IMR-90 (cell line): ENCODE measurements around the gene ZMAT5. TPM values are rescaled to one million over a fixed set of nuclear protein-coding genes. Genes with fewer than 3 reads are reported as not detected.

Experiments used
- ATAC-seq: fragments of 200-7000 bp; cut with Tn5 transposase; 2 replicates; pipeline ENCODE4 v1.9.1; 2020; ENCODE audit warnings: low read depth, mild to moderate bottlenecking, moderate library complexity
- BruUV-seq: library from RNA; stranded (reverse); fragments of 400-500 nt; replicated peaks from 2 replicates; lab custom pipeline; 2021; lab: Mats Ljungman, UMichigan
- CTCF ChIA-PET: fragments of 300-600 bp; formaldehyde crosslinking; extraction: SDS; loops from one replicate; lab custom pipeline; 2021; ENCODE audit warnings: antibody characterized with exemption; lab: Yijun Ruan, JAX
- POLR2A ChIA-PET: fragments of 300-600 bp; sonication (Branson Sonifier 250); formaldehyde crosslinking; loops from one replicate; lab custom pipeline; 2022; ENCODE audit warnings: antibody characterized with exemption; ENCODE audit not compliant: unreplicated experiment; lab: Charles Lee
- DNase-seq: peaks from one replicate; pipeline ENCODE4 v3.0.0; 2013
- H2AFZ ChIP-seq: replicated peaks from 2 replicates; pipeline ENCODE3; 2013; ENCODE audit warnings: low read length, mild to moderate bottlenecking; ENCODE audit not compliant: poor library complexity
- H2AK5ac ChIP-seq: 2 replicates; pipeline ENCODE4 v1.6.1; 2013; ENCODE audit warnings: low read depth, low read length, inconsistent platforms
- H2AK9ac ChIP-seq: replicated peaks from 2 replicates; pipeline ENCODE3; 2013; ENCODE audit warnings: mild to moderate bottlenecking, low read depth, low read length, moderate library complexity; ENCODE audit not compliant: poor library complexity
- H2BK120ac ChIP-seq: 2 replicates; pipeline ENCODE4 v1.6.1; 2013; ENCODE audit warnings: low read depth, low read length, inconsistent platforms
- H2BK15ac ChIP-seq: 3 replicates; pipeline ENCODE4 v1.6.1; 2013; ENCODE audit warnings: low read depth, low read length, inconsistent platforms
- H2BK20ac ChIP-seq: 2 replicates; pipeline ENCODE4 v1.6.1; 2013; ENCODE audit warnings: low read depth, mild to moderate bottlenecking, inconsistent platforms, low read length, moderate library complexity
- H2BK5ac ChIP-seq: 2 replicates; pipeline ENCODE4 v1.6.1; 2013; ENCODE audit warnings: mild to moderate bottlenecking, low read depth, low read length, inconsistent platforms; ENCODE audit not compliant: poor library complexity, severe bottlenecking
- H3K14ac ChIP-seq: replicated peaks from 2 replicates; pipeline ENCODE4 v1.6.1; 2013; ENCODE audit warnings: low read depth, low read length, inconsistent platforms
- H3K18ac ChIP-seq: 2 replicates; pipeline ENCODE4 v1.6.1; 2013; ENCODE audit warnings: low read depth, low read length, control low read depth
- H3K23ac ChIP-seq: 2 replicates; pipeline ENCODE4 v1.6.1; 2013; ENCODE audit warnings: low read depth, low read length, inconsistent platforms
- H3K27ac ChIP-seq: 2 replicates; pipeline ENCODE4 v1.5.1; 2013; ENCODE audit warnings: mild to moderate bottlenecking, control low read depth, low read length; ENCODE audit not compliant: insufficient read depth
- H3K27me3 ChIP-seq: 2 replicates; pipeline ENCODE4 v1.6.1; 2013; ENCODE audit warnings: low read length; ENCODE audit not compliant: control insufficient read depth, insufficient read depth
- H3K36me3 ChIP-seq: 2 replicates; pipeline ENCODE4 v1.6.1; 2013; ENCODE audit warnings: low read length, mixed read lengths; ENCODE audit not compliant: control insufficient read depth, insufficient read depth
- H3K4ac ChIP-seq: 2 replicates; pipeline ENCODE4 v1.6.1; 2013; ENCODE audit warnings: low read depth, low read length, inconsistent platforms
- H3K4me1 ChIP-seq: 2 replicates; pipeline ENCODE4 v1.6.1; 2013; ENCODE audit warnings: low read length, mixed read lengths; ENCODE audit not compliant: control insufficient read depth, insufficient read depth
- H3K4me2 ChIP-seq: 2 replicates; pipeline ENCODE4 v1.6.1; 2013; ENCODE audit warnings: low read depth, mild to moderate bottlenecking, control low read depth, low read length, moderate library complexity
- H3K4me3 ChIP-seq: 2 replicates; pipeline ENCODE4 v1.5.1; 2013; ENCODE audit warnings: low read depth, mild to moderate bottlenecking, control low read depth, low read length, moderate library complexity; ENCODE audit not compliant: insufficient read depth
- H3K56ac ChIP-seq: 2 replicates; pipeline ENCODE4 v1.6.1; 2013; ENCODE audit warnings: low read length, inconsistent platforms; ENCODE audit not compliant: insufficient read depth; ENCODE audit errors: extremely low read depth
- H3K79me1 ChIP-seq, 2 experiments: 2 replicates each; pipeline ENCODE4 v1.6.1; 2013; ENCODE audit warnings: low read length in 2 of 2, inconsistent platforms in 1 of 2, low read depth in 1 of 2
- H3K9ac ChIP-seq: 2 replicates; pipeline ENCODE4 v1.6.1; 2013; ENCODE audit warnings: low read depth, low read length, control low read depth
- H3K9me1 ChIP-seq: 2 replicates; pipeline ENCODE4 v1.6.1; 2013; ENCODE audit warnings: low read length, inconsistent platforms; ENCODE audit not compliant: insufficient read depth
- H3K9me3 ChIP-seq: 2 replicates; pipeline ENCODE4 v1.6.1; 2013; ENCODE audit warnings: low read length; ENCODE audit not compliant: control insufficient read depth, insufficient read depth
- H4K20me1 ChIP-seq: 2 replicates; pipeline ENCODE4 v1.6.1; 2013; ENCODE audit warnings: low read length, inconsistent platforms; ENCODE audit not compliant: insufficient read depth
- H4K5ac ChIP-seq: 2 replicates; pipeline ENCODE4 v1.6.1; 2013; ENCODE audit warnings: mild to moderate bottlenecking, low read depth, low read length, control low read depth
- H4K8ac ChIP-seq, 2 experiments: 2 replicates each; pipeline ENCODE4 v1.6.1; 2013; ENCODE audit warnings: low read depth in 2 of 2, low read length in 2 of 2, control low read depth in 1 of 2, inconsistent platforms in 1 of 2
- H4K91ac ChIP-seq: 2 replicates; pipeline ENCODE4 v1.6.1; 2013; ENCODE audit warnings: low read depth, low read length, inconsistent platforms; ENCODE audit not compliant: insufficient read depth
- BHLHE40 ChIP-seq: fragments of 150-350 bp; IDR thresholded peaks from 2 replicates; pipeline ENCODE4 v1.6.1; 2016; ENCODE audit warnings: mild to moderate bottlenecking, low read depth, low read length
- CEBPB ChIP-seq: IDR thresholded peaks from 2 replicates; pipeline ENCODE4 v1.6.1; 2012; ENCODE audit warnings: low read depth, low read length, improper control_type of control experiment
- CHD1 ChIP-seq: IDR thresholded peaks from 2 replicates; pipeline ENCODE4 v1.6.1; 2012; ENCODE audit warnings: low read depth, low read length, improper control_type of control experiment
- MAFK ChIP-seq: IDR thresholded peaks from 2 replicates; pipeline ENCODE4 v1.6.1; 2012; ENCODE audit warnings: low read depth, low read length, improper control_type of control experiment
- MAZ ChIP-seq: IDR thresholded peaks from 2 replicates; pipeline ENCODE4 v1.6.1; 2012; ENCODE audit warnings: low read depth, mild to moderate bottlenecking, low read length, improper control_type of control experiment, moderate library complexity, borderline replicate concordance
- MXI1 ChIP-seq: IDR thresholded peaks from 2 replicates; pipeline ENCODE4 v1.6.1; 2012; ENCODE audit warnings: low read depth, mild to moderate bottlenecking, low read length, moderate library complexity, borderline replicate concordance
- NFE2L2 ChIP-seq: fragments of 150-350 bp; IDR thresholded peaks from 2 replicates; pipeline ENCODE4 v1.6.1; 2016; ENCODE audit warnings: low read depth, mild to moderate bottlenecking, low read length
- POLR2A ChIP-seq: IDR thresholded peaks from 2 replicates; pipeline ENCODE4 v1.6.1; 2012; ENCODE audit warnings: mild to moderate bottlenecking, low read depth, low read length
- RAD21 ChIP-seq: IDR thresholded peaks from 2 replicates; pipeline ENCODE4 v1.6.1; 2012; ENCODE audit warnings: low read length, improper control_type of control experiment
- RCOR1 ChIP-seq: IDR thresholded peaks from 2 replicates; pipeline ENCODE4 v1.6.1; 2012; ENCODE audit warnings: mild to moderate bottlenecking, low read length, improper control_type of control experiment; ENCODE audit not compliant: insufficient replicate concordance
- RFX5 ChIP-seq: IDR thresholded peaks from 2 replicates; pipeline ENCODE4 v1.8.0; 2012; ENCODE audit warnings: low read depth, mild to moderate bottlenecking, low read length, moderate library complexity
- SMC3 ChIP-seq: fragments of 150-350 bp; IDR thresholded peaks from 2 replicates; pipeline ENCODE4 v1.6.1; 2016; ENCODE audit warnings: low read depth, mild to moderate bottlenecking, antibody characterized with exemption, low read length, moderate library complexity
- WGBS, 2 experiments: methylation state at CpG; one replicate each; pipeline versions ENCODE4 v1.1.5 to v1.1.7; 2013; ENCODE audit warnings: missing lambda C conversion rate in 2 of 2; ENCODE audit not compliant: insufficient read length in 1 of 2; ENCODE audit errors: extremely low coverage in 2 of 2; 5-methylcytosine and 5-hydroxymethylcytosine counted together
- dilution Hi-C: fragments of 300-500 bp; cut with HindIII; formaldehyde crosslinking; loops from one replicate; pipeline ENCODE4 v1.14.3; 2018; ENCODE audit warnings: low sequenced_read_pairs; ENCODE audit not compliant: unreplicated experiment
- in situ Hi-C: fragments of 300-500 bp; cut with MboI; formaldehyde crosslinking; loops from 3 replicates; pipeline ENCODE4 v1.14.3; 2019; ENCODE audit warnings: low sequenced_read_pairs, inconsistent platforms, mixed read lengths
- intact Hi-C: fragments of 100-400 bp; cut with micrococcal nuclease; formaldehyde crosslinking; loops from 2 replicates; pipeline ENCODE4 v1.10.0; 2022
- polyA plus RNA-seq, 3 experiments: library from polyadenylated mRNA; depleted of rRNA; stranded (reverse); fragments of >200 nt; gene quantifications; 2 replicates each; pipeline ENCODE4 v1.2.3, GENCODE V29; 2012; ENCODE audit warnings: low replicate concordance in 1 of 3
- total RNA-seq: library from RNA; depleted of rRNA; stranded (reverse); fragments of >200 nt; gene quantifications from 2 replicates; pipeline ENCODE4 v1.2.3, GENCODE V29; 2012
- TF ChIP-seq, protein P1 (sequence below): fragments of 150-350 bp; IDR thresholded peaks from 2 replicates; pipeline ENCODE4 v1.6.1; 2017; ENCODE audit warnings: mild to moderate bottlenecking, antibody characterized with exemption, low read length, low read depth
- TF ChIP-seq, protein P2 (sequence below): fragments of 150-350 bp; IDR thresholded peaks from 2 replicates; pipeline ENCODE4 v1.6.1; 2016; ENCODE audit warnings: low read depth, mild to moderate bottlenecking, low read length, moderate library complexity, borderline replicate concordance

ZMAT5 gene
- total and polyA plus RNA-seq, 2 of the 4 experiments (the other 2 are of a cell fraction), result 21.7 to 31.8 TPM

DNA sequence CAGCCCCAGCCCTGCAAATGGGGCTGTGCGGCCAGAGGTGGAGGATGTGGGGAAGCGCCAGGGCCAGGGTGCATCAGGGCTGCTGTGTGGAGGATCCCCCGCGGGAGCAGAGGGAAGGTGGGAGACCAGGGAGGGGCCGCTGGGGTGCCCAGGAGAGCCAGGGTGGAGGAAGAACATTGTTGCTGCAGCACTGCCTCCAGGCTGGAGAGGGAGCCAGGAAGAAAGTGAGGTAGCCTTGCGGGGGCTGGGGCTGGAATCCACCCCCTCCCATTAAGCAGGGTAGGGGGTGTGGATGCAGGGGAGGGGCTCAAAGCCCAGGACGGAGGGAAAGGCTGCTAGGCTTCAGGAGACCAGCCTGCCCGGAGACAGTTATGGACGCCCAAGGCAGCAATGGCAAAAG is 32.0 kb downstream of the ZMAT5 start:
- Histone ChIP-seq H2AFZ (no peak overlapping the region), H2BK20ac (no peak overlapping the region), H3K27me3 (no peaks in the 10 kb centered on the region), H3K4me3 (no peak overlapping the region), H2BK120ac (no peak overlapping the region), H3K4me2 (no peak overlapping the region), H3K9me3 (no peaks in the 10 kb centered on the region), H3K27ac (no peak overlapping the region), H3K9ac (no peak overlapping the region), H3K4me1 (no peaks in the 10 kb centered on the region), H2BK15ac (no peak overlapping the region), H3K4ac (no peak overlapping the region), H3K18ac (no peak overlapping the region), H4K5ac (no peak overlapping the region), H3K36me3 (peaks cover 13% of the 10 kb centered on the region), H2AK5ac (no peak overlapping the region), H4K8ac (no peak overlapping the region), H3K23ac (no peak overlapping the region), H4K91ac (no peak overlapping the region), H3K79me1 (no peaks in the 10 kb centered on the region), H3K14ac (no peak overlapping the region), H4K20me1 (no peaks in the 10 kb centered on the region), H2BK5ac (no peak overlapping the region), H3K56ac (no peak overlapping the region), H3K9me1 (no peaks in the 10 kb centered on the region), H2AK9ac (no peak overlapping the region)
- CTCF ChIA-PET, result no interaction called here
- POLR2A ChIA-PET, result no interaction called here
- intact Hi-C loops, result no loop called here
- DNase-seq (no peak), ATAC-seq (no peak)
- WGBS, 2 experiments, result 30% methylated on average over 2 of the region's 9 CpGs; no CpG with 5 or more reads in 1 of the 2 experiments
- BruUV-seq, result no TSS peak
- in situ Hi-C loops, result no loop called here
- dilution Hi-C loops, result no loop called here
- no peak for TF ChIP-seq SMC3
- TF ChIP-seq, protein P1, sequence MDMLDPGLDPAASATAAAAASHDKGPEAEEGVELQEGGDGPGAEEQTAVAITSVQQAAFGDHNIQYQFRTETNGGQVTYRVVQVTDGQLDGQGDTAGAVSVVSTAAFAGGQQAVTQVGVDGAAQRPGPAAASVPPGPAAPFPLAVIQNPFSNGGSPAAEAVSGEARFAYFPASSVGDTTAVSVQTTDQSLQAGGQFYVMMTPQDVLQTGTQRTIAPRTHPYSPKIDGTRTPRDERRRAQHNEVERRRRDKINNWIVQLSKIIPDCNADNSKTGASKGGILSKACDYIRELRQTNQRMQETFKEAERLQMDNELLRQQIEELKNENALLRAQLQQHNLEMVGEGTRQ, result no peak
- TF ChIP-seq NFE2L2, result no peak
- no peak for TF ChIP-seq RFX5
- no peak for TF ChIP-seq POLR2A
- TF ChIP-seq CHD1, result no peak
- no peak for TF ChIP-seq MAZ
- TF ChIP-seq MAFK, result no peak
- no peak for TF ChIP-seq CEBPB
- no peak for TF ChIP-seq RAD21
- TF ChIP-seq, protein P2, sequence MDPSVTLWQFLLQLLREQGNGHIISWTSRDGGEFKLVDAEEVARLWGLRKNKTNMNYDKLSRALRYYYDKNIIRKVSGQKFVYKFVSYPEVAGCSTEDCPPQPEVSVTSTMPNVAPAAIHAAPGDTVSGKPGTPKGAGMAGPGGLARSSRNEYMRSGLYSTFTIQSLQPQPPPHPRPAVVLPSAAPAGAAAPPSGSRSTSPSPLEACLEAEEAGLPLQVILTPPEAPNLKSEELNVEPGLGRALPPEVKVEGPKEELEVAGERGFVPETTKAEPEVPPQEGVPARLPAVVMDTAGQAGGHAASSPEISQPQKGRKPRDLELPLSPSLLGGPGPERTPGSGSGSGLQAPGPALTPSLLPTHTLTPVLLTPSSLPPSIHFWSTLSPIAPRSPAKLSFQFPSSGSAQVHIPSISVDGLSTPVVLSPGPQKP, result no peak
- no peak for TF ChIP-seq RCOR1
- TF ChIP-seq BHLHE40, result no peak
- no peak for TF ChIP-seq MXI1
